BLaER1 (cell line): ENCODE data around the gene RHAG.

Experiments used
- H3K27ac ChIP-seq: shearing (Covaris generic); formaldehyde crosslinking; 2 replicates; pipeline ENCODE4 v1.8.1; 2022
- H3K27me3 ChIP-seq: shearing (Covaris generic); formaldehyde crosslinking; 2 replicates; pipeline ENCODE4 v1.8.1; 2022
- H3K36me3 ChIP-seq: shearing (Covaris generic); formaldehyde crosslinking; 2 replicates; pipeline ENCODE4 v1.8.1; 2022
- H3K4me1 ChIP-seq: shearing (Covaris generic); formaldehyde crosslinking; 2 replicates; pipeline ENCODE4 v1.8.1; 2022
- H3K4me2 ChIP-seq: shearing (Covaris generic); formaldehyde crosslinking; 2 replicates; pipeline ENCODE4 v1.8.1; 2022
- H3K4me3 ChIP-seq: shearing (Covaris generic); formaldehyde crosslinking; 2 replicates; pipeline ENCODE4 v1.8.1; 2022
- H3K9ac ChIP-seq: shearing (Covaris generic); formaldehyde crosslinking; 2 replicates; pipeline ENCODE4 v1.8.1; 2022
- H3K9me3 ChIP-seq: shearing (Covaris generic); formaldehyde crosslinking; 2 replicates; pipeline ENCODE4 v1.8.1; 2022
- H4K20me1 ChIP-seq: shearing (Covaris generic); formaldehyde crosslinking; 2 replicates; pipeline ENCODE4 v1.8.1; 2022
- Cebpa-rat ChIP-seq: shearing (Covaris generic); IDR thresholded peaks from 2 replicates; pipeline ENCODE4 v1.8.1; 2022

RHAG gene

GRCh38 chr6:49653942-49654341 is 17.3 kb upstream of the RHAG start:
- H3K9ac ChIP-seq: no peak overlapping the region
- H3K9me3 ChIP-seq: no peaks in the 10 kb centered on the region
- no peaks in the 10 kb centered on the region for H4K20me1 ChIP-seq
- H3K36me3 ChIP-seq: no peaks in the 10 kb centered on the region
- no peak overlapping the region for H3K27ac ChIP-seq
- no peaks in the 10 kb centered on the region for H3K27me3 ChIP-seq
- TF ChIP-seq Cebpa-rat: no peak
- no peak overlapping the region for H3K4me3 ChIP-seq
- no peak overlapping the region for H3K4me2 ChIP-seq
- no peaks in the 10 kb centered on the region for H3K4me1 ChIP-seq

GRCh38 chr6:49653438-49653837 is 16.8 kb upstream of the RHAG start:
- H4K20me1 ChIP-seq: no peaks in the 10 kb centered on the region
- no peak for TF ChIP-seq Cebpa-rat
- no peak overlapping the region for H3K9ac ChIP-seq
- H3K27ac ChIP-seq: no peak overlapping the region
- H3K36me3 ChIP-seq: no peaks in the 10 kb centered on the region
- no peaks in the 10 kb centered on the region for H3K27me3 ChIP-seq
- no peaks in the 10 kb centered on the region for H3K9me3 ChIP-seq
- no peak overlapping the region for H3K4me3 ChIP-seq
- no peak overlapping the region for H3K4me2 ChIP-seq
- H3K4me1 ChIP-seq: no peaks in the 10 kb centered on the region

DNA sequence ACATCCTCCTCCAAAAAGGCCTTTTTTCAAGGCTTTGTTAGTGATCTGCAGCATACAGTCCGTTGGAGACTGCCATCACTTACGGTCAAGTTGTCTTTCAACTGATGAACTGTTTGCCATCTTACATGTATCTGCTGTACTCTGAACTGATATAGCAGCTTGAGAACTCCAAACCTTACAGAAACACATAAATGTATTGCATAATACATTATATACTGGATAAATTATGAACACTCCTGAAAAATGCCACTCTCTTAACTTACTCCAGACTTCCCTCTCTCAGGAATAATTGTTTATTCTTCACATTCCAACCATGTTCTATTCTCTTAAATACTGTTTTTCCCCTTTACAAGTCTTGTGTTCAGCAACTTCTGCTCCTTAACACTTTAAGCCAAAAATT is 14.6 kb upstream of the RHAG start:
- Histone ChIP-seq H3K27me3 (no peaks in the 10 kb centered on the region), H3K4me1 (no peaks in the 10 kb centered on the region), H3K27ac (no peak overlapping the region), H3K9ac (no peak overlapping the region), H3K4me3 (no peak overlapping the region), H3K4me2 (no peak overlapping the region), H3K9me3 (no peaks in the 10 kb centered on the region), H4K20me1 (no peaks in the 10 kb centered on the region), H3K36me3 (no peaks in the 10 kb centered on the region)
- no peak; the same call in 1 of the 2 replicates for TF ChIP-seq Cebpa-rat

- Histone ChIP-seq H3K9ac (no peak overlapping the region), H3K27ac (no peak overlapping the region), H3K4me1 (no peaks in the 10 kb centered on the region), H3K36me3 (no peaks in the 10 kb centered on the region), H3K4me3 (no peak overlapping the region), H4K20me1 (no peaks in the 10 kb centered on the region), H3K9me3 (no peaks in the 10 kb centered on the region), H3K4me2 (no peak overlapping the region), H3K27me3 (no peaks in the 10 kb centered on the region)
- TF ChIP-seq Cebpa-rat: no peak
These were observed 13.3 kb upstream of the RHAG start for GRCh38 chr6:49649988-49650387.

GRCh38 chr6:49648036-49648435 is 11.4 kb upstream of the RHAG start:
- no peaks in the 10 kb centered on the region for H3K27me3 ChIP-seq
- H3K9ac ChIP-seq: no peak overlapping the region
- no peak overlapping the region for H3K4me2 ChIP-seq
- H3K27ac ChIP-seq: no peak overlapping the region
- H4K20me1 ChIP-seq: no peaks in the 10 kb centered on the region
- no peak for TF ChIP-seq Cebpa-rat
- no peaks in the 10 kb centered on the region for H3K36me3 ChIP-seq
- H3K9me3 ChIP-seq: no peaks in the 10 kb centered on the region
- H3K4me3 ChIP-seq: no peak overlapping the region
- H3K4me1 ChIP-seq: no peaks in the 10 kb centered on the region

DNA sequence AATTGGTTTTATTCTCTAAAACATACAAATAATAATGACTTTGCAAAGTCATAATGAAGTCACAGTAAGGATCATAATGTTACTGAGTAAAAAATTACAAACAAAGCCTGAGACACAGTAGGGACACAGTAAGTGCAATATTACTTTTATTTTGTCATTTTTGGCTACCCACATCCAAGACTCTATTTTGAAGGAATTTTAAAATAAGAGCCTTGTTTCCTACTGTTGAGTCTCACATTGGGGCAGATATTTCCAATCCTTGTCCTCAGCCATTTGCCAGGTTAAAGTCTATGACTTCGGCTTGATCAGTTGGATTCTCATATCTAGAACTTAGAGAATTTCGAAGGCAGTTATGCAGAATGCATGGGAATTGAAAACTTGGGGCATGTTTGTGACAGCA is 10.8 kb upstream of the RHAG start:
- no peaks in the 10 kb centered on the region for H3K27me3 ChIP-seq
- no peak overlapping the region for H3K4me2 ChIP-seq
- no peaks in the 10 kb centered on the region for H3K9me3 ChIP-seq
- H4K20me1 ChIP-seq: no peaks in the 10 kb centered on the region
- no peaks in the 10 kb centered on the region for H3K36me3 ChIP-seq
- TF ChIP-seq Cebpa-rat: no peak
- no peaks in the 10 kb centered on the region for H3K4me1 ChIP-seq
- H3K9ac ChIP-seq: no peak overlapping the region
- no peak overlapping the region for H3K27ac ChIP-seq
- H3K4me3 ChIP-seq: no peak overlapping the region

DNA sequence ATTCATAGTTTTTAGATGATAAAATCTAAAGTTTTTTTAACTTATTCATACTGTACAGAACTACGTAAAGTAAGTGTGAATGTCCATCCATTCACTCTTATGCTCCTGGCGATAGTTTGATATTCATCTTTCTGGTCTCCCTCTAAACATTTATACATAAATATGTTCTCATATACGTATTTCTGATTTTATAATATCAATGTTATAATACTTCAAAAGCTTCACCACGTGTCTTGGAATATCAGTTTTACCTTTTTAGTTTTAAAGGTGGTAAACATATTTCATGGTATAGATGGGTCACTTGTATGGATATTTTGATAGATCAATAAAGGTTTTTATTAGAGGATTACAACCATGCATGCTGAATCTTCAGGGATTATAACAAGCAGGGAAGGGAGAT is 10.3 kb upstream of the RHAG start:
- Histone ChIP-seq H3K4me3 (no peak overlapping the region), H3K27ac (no peak overlapping the region), H3K9ac (no peak overlapping the region), H3K9me3 (no peaks in the 10 kb centered on the region), H3K27me3 (no peaks in the 10 kb centered on the region), H3K36me3 (no peaks in the 10 kb centered on the region), H3K4me1 (no peaks in the 10 kb centered on the region), H3K4me2 (no peak overlapping the region), H4K20me1 (no peaks in the 10 kb centered on the region)
- no peak for TF ChIP-seq Cebpa-rat

DNA sequence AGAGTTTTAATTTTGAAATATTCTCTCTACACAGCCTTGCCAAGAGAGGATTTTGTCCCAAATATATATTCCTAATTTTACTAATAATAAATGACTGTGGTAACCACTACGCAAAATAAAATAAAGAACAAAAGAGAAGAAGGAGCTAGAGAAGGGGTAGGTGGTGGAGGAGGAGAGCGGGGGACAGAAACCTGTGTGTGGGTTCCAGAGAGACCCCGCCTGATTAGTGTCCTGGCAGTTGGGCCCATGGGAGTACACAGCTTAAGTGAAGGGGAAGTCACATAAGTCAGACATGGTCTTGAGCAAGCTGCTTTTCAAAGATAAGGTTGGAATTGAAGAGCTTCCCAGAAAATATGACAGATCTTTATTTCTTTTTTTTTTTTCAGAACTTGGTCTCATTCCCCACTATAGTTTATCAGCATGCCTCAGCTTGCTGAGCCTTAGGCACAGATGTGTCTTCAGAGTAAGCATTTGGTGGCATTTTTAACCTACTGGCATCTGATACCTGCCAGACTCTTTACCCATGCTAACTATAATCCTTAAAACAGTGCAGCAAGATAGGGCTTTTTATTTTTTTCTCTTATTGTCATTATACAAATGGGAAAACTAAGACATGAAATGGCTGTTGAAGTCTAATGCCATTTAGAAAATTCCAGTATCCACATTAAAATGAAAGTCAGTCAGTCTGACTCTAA is 9.6 kb upstream of the RHAG start:
- no peaks in the 10 kb centered on the region for H4K20me1 ChIP-seq
- TF ChIP-seq Cebpa-rat: no peak

GRCh38 chr6:49645139-49645538 is 8.5 kb upstream of the RHAG start:
- Histone ChIP-seq H3K9ac (no peak overlapping the region), H3K4me2 (no peak overlapping the region), H3K36me3 (no peaks in the 10 kb centered on the region), H3K4me3 (no peak overlapping the region), H3K27ac (no peak overlapping the region), H4K20me1 (no peaks in the 10 kb centered on the region), H3K4me1 (no peaks in the 10 kb centered on the region), H3K9me3 (no peaks in the 10 kb centered on the region), H3K27me3 (no peaks in the 10 kb centered on the region)
- TF ChIP-seq Cebpa-rat: no peak

More for the DNA sequence above, 9.6 kb upstream of the RHAG start:
- Histone ChIP-seq H3K4me3 (no peak overlapping the region), H3K4me1 (no peaks in the 10 kb centered on the region), H3K27ac (no peak overlapping the region), H3K4me2 (no peak overlapping the region), H3K27me3 (no peaks in the 10 kb centered on the region), H3K9me3 (no peaks in the 10 kb centered on the region), H3K36me3 (no peaks in the 10 kb centered on the region), H3K9ac (no peak overlapping the region)

- TF ChIP-seq Cebpa-rat: no peak
- Histone ChIP-seq H3K4me3 (no peak overlapping the region), H3K27me3 (no peaks in the 10 kb centered on the region), H3K9me3 (no peaks in the 10 kb centered on the region), H3K36me3 (no peaks in the 10 kb centered on the region), H3K27ac (no peak overlapping the region), H3K4me2 (no peak overlapping the region), H3K9ac (no peak overlapping the region), H3K4me1 (no peaks in the 10 kb centered on the region), H4K20me1 (no peaks in the 10 kb centered on the region)
These were observed 2.7 kb upstream of the RHAG start for GRCh38 chr6:49639177-49639817.

DNA sequence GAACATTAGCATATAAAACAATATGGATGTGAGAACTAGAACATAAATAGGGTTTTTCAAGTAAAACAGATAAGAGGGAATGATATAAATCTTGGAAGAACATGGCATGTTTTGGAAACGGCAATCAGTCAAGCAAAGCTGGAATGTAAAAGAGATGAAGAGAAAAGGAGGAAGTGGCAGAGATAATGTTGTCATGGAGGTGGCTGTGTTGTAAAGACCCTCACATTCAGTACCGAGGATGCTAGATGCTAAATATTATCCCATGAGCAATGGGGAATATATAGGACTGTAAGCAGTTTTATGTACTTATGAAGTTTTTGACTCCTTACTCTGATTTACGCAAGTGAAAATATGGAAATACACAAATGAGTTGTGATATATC is 702 bp upstream of the RHAG start:
- Histone ChIP-seq H3K27ac (no peak overlapping the region), H3K9ac (no peak overlapping the region), H3K9me3 (no peaks in the 10 kb centered on the region), H3K36me3 (no peaks in the 10 kb centered on the region), H4K20me1 (no peaks in the 10 kb centered on the region), H3K4me2 (no peak overlapping the region), H3K4me1 (no peaks in the 10 kb centered on the region), H3K4me3 (no peak overlapping the region), H3K27me3 (no peaks in the 10 kb centered on the region)
- TF ChIP-seq Cebpa-rat: no peak
